Measurements from ENCODE around the gene ERO1B.

Gene ERO1B

DNA sequence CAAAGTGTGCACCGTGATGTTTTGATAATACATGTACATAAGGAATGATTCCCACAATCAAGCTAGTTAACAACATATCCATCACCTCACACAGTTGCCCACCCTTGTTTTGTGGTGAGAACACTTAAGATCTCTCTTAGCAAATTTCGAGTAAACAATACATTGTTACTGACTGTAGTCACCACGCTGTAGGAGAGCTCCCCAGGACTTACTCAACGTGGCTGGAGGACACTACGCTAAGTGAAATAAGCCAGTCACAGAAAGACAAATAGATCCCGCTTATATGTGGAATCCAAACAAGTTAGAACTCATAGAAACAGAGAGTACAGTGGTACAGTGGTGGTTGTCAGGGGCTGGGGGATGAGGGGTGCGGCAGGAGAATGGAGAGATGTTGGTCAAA lies 114.6 kb downstream of the ERO1B start:
- TF ChIP-seq GATA3 (IDR thresholded peaks at IDR 0.05; ENCODE audit: low read depth, low read length) (no peak), GATA2 (IDR thresholded peaks at IDR 0.05; ENCODE audit: low read depth, low read length) (no peak)

DNA sequence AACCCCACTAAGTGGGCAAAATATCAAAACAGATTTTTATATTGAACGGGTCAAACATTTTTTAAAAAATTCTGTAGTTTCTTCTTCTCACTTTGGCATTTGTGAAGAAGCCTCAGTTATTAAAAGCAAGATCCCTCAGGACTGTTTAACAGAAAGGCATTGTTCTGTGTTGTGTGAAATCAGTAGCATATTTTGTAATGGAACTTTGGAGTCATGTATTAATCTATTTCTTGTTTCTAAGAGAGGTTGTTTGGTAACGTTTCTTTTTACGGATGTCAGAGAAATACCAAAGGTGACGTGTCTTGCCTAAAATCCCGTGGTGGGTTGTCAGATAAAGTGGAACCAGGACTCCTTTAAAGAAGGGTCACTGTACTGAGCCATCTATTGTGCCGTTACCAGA lies 115.7 kb downstream of the ERO1B start:
- TF ChIP-seq GATA2 (IDR thresholded peaks at IDR 0.05; ENCODE audit: low read depth, low read length) (no peak), GATA3 (IDR thresholded peaks at IDR 0.05; ENCODE audit: low read depth, low read length) (no peak)
